ENCODE data around the gene CCT5.
"Not testable (repeated sequence)": the region's sequence is repeated elsewhere in the genome, so short reads cannot be mapped to it uniquely, and the experiment has no call there.

CCT5 gene

DNA sequence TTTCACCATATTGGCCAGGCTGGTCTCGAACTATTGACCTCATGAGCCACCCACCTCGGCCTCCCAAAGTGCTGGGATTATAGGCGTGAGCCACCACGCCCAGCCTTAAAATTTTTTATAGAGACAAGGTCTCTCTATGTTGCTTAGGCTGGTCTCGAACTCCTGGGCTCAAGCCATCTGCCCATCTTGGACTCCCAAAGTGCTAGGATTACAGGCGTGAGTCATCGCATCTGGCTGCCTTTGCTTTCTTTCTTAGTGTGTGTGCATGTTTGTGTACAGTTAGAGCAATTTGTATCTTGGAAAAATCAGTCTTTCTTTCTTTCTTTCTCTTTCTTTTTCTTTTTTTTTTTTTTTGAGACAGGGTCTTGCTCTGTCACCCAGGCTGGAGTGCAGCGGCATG lies 35.3 kb downstream of the CCT5 start:
- not testable (repeated sequence) for H3K4me3 ChIP-seq (ENCODE audit: low read depth, low read length); H3K27ac ChIP-seq (ENCODE audit: extremely low read depth, low read depth, low read length); H3K36me3 ChIP-seq (ENCODE audit: control insufficient read depth in 2 of 2, insufficient read depth in 1 of 2, low read length in 2 of 2); H3K9me3 ChIP-seq (ENCODE audit: control insufficient read depth, insufficient read depth, low read depth, low read length)
- POLR2A ChIA-PET: interaction anchor here (1.6 kb wide), 1 partner anchor 68 kb away, joined by 9 read pairs; the partner anchor contains the start of gene MARCHF6
- H3K4me1 ChIP-seq (ENCODE audit: control insufficient read depth, insufficient read depth, low read length): peaks cover 19% of the 10 kb centered on the region
- CTCF ChIA-PET: interaction anchor here (1.1 to 1.7 kb wide), 4 partner anchors 11 to 157 kb away, joined by 3 to 7 read pairs (median 3); partner anchors contain the start of gene CMBL
- TF ChIP-seq KLF1 (tag by site-specific recombination; IDR thresholded peaks at IDR 0.05): peak; percentile 73
- TF ChIP-seq PRDM1 (tag by site-specific recombination; IDR thresholded peaks at IDR 0.05): peak; percentile 64
- TF ChIP-seq, protein P1, sequence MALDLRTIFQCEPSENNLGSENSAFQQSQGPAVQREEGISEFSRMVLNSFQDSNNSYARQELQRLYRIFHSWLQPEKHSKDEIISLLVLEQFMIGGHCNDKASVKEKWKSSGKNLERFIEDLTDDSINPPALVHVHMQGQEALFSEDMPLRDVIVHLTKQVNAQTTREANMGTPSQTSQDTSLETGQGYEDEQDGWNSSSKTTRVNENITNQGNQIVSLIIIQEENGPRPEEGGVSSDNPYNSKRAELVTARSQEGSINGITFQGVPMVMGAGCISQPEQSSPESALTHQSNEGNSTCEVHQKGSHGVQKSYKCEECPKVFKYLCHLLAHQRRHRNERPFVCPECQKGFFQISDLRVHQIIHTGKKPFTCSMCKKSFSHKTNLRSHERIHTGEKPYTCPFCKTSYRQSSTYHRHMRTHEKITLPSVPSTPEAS (tag by site-specific recombination; IDR thresholded peaks at IDR 0.05): 0 out of 2 replicates have a peak, but pooled peaks have one; percentile 17

DNA sequence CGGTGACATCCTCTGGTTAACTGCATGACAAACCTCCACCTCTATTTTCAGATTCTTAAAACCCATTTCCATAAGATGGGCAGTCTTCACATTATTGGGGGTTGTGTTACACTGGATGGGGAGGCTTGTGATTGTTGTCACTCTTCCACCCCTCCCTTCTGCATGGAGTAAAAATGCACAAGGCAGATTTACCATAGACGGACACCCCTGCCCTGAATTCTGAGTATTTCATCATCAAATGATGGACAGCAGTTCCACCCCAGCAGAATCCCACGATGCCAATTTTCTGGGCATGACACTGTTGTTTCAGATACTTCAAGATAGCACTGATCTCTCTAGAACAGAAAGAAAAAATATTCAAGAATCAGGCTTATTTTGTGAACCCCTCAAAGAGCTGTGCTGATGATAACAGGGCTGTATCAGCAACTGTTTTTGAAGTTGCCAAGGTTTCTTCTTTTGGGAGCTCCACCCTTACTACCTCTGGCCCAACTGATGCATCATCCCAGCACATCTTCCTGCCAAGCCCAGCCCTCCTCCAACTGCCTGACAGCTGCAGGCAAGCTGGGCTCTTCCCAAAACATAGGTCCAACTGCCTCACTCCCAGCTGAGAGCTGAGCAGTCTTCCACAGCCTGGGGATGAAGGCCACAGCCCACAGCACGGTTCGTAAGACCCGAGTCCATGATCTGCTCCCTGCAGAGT lies 36.2 kb downstream of the CCT5 start:
- POLR2A ChIA-PET: interaction anchor here (1.6 kb wide), 1 partner anchor 67 kb away, joined by 9 read pairs; the partner anchor contains the start of gene MARCHF6

DNA sequence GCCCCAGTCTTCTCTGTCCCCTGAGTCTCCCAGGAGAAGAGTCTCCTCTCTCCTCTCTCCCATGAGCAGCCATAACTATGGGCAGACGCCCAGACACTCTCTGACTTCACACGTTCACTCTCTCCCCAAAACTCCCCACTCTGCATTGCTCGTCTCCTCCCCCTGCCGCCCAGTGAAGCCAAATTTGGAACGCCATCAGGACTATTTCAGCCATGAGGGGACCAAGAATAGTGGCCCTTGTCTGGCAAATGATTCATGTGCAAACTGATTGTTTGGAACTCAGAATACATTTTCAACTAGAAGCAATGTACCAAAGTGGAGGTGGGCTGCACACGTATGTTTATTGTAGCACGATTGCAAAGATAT lies 36.8 kb downstream of the CCT5 start:
- Histone ChIP-seq H3K4me3 (ENCODE audit: low read depth, low read length) (no peak overlapping the region), H3K36me3 (ENCODE audit: control insufficient read depth in 2 of 2, insufficient read depth in 1 of 2, low read length in 2 of 2) (peaks cover 4 to 7% of the 10 kb centered on the region in 2 experiments; a peak in 2 of 3 replicates), H3K9me3 (ENCODE audit: control insufficient read depth, insufficient read depth, low read depth, low read length) (no peaks in the 10 kb centered on the region), H3K27ac (ENCODE audit: extremely low read depth, low read depth, low read length) (no peak overlapping the region), H3K4me1 (ENCODE audit: control insufficient read depth, insufficient read depth, low read length) (peaks cover 19% of the 10 kb centered on the region)
- ChIA-PET CTCF (interaction anchor here (0.6 to 1.7 kb wide), 4 partner anchors 9 to 99 kb away, joined by 3 to 6 read pairs (median 4); partner anchors contain the start of gene CMBL), POLR2A (no interaction called here)
- TF ChIP-seq, protein P2, sequence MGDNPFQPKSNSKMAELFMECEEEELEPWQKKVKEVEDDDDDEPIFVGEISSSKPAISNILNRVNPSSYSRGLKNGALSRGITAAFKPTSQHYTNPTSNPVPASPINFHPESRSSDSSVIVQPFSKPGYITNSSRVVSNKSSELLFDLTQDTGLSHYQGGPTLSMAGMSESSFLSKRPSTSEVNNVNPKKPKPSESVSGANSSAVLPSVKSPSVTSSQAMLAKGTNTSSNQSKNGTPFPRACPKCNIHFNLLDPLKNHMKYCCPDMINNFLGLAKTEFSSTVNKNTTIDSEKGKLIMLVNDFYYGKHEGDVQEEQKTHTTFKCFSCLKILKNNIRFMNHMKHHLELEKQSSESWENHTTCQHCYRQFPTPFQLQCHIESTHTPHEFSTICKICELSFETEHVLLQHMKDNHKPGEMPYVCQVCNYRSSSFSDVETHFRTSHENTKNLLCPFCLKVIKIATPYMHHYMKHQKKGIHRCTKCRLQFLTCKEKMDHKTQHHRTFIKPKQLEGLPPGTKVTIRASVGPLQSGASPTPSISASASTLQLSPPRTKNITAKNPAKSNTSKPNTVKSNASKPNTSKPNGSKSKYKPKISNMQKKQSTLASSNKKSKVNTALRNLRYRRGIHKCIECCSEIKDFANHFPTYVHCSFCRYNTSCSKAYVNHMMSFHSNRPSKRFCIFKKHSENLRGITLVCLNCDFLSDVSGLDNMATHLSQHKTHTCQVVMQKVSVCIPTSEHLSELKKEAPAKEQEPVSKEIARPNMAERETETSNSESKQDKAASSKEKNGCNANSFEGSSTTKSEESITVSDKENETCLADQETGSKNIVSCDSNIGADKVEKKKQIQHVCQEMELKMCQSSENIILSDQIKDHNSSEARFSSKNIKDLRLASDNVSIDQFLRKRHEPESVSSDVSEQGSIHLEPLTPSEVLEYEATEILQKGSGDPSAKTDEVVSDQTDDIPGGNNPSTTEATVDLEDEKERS (tag by site-specific recombination; IDR thresholded peaks at IDR 0.05): no peak
- TF ChIP-seq ZSCAN30 (tag by site-specific recombination; IDR thresholded peaks at IDR 0.05): no peak
- TF ChIP-seq ZNF555 (tag by site-specific recombination; conservative IDR thresholded peaks at IDR 0.05): no peak
- TF ChIP-seq ZNF16 (tag by site-specific recombination; IDR thresholded peaks at IDR 0.05; ENCODE audit: low read depth): no peak
- TF ChIP-seq, protein P3, sequence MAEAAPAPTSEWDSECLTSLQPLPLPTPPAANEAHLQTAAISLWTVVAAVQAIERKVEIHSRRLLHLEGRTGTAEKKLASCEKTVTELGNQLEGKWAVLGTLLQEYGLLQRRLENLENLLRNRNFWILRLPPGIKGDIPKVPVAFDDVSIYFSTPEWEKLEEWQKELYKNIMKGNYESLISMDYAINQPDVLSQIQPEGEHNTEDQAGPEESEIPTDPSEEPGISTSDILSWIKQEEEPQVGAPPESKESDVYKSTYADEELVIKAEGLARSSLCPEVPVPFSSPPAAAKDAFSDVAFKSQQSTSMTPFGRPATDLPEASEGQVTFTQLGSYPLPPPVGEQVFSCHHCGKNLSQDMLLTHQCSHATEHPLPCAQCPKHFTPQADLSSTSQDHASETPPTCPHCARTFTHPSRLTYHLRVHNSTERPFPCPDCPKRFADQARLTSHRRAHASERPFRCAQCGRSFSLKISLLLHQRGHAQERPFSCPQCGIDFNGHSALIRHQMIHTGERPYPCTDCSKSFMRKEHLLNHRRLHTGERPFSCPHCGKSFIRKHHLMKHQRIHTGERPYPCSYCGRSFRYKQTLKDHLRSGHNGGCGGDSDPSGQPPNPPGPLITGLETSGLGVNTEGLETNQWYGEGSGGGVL (tag by site-specific recombination; IDR thresholded peaks at IDR 0.05): no peak
- TF ChIP-seq BCL11A (tag by site-specific recombination; IDR thresholded peaks at IDR 0.05; ENCODE audit: low read depth): no peak
- TF ChIP-seq HOXC10 (CRISPR knock-in tag; IDR thresholded peaks at IDR 0.05): no peak
- TF ChIP-seq ZNF596 (tag by site-specific recombination; IDR thresholded peaks at IDR 0.05): no peak
- TF ChIP-seq ZFP3 (tag by site-specific recombination; IDR thresholded peaks at IDR 0.05; ENCODE audit: low read depth): no peak
- TF ChIP-seq ZNF610 (tag by site-specific recombination; IDR thresholded peaks at IDR 0.05; ENCODE audit: borderline replicate concordance): no peak
- TF ChIP-seq HOXA7 (CRISPR knock-in tag; IDR thresholded peaks at IDR 0.05; ENCODE audit: borderline replicate concordance): no peak

More for the DNA sequence above, 36.2 kb downstream of the CCT5 start:
- peaks cover 19% of the 10 kb centered on the region for H3K4me1 ChIP-seq (ENCODE audit: control insufficient read depth, insufficient read depth, low read length)
- H3K4me3 ChIP-seq (ENCODE audit: low read depth, low read length): no peak overlapping the region
- CTCF ChIA-PET: interaction anchor here (0.6 to 1.7 kb wide), 6 partner anchors 10 to 156 kb away, joined by 3 to 7 read pairs (median 4); partner anchors contain the start of gene CMBL
- TF ChIP-seq, protein P4, sequence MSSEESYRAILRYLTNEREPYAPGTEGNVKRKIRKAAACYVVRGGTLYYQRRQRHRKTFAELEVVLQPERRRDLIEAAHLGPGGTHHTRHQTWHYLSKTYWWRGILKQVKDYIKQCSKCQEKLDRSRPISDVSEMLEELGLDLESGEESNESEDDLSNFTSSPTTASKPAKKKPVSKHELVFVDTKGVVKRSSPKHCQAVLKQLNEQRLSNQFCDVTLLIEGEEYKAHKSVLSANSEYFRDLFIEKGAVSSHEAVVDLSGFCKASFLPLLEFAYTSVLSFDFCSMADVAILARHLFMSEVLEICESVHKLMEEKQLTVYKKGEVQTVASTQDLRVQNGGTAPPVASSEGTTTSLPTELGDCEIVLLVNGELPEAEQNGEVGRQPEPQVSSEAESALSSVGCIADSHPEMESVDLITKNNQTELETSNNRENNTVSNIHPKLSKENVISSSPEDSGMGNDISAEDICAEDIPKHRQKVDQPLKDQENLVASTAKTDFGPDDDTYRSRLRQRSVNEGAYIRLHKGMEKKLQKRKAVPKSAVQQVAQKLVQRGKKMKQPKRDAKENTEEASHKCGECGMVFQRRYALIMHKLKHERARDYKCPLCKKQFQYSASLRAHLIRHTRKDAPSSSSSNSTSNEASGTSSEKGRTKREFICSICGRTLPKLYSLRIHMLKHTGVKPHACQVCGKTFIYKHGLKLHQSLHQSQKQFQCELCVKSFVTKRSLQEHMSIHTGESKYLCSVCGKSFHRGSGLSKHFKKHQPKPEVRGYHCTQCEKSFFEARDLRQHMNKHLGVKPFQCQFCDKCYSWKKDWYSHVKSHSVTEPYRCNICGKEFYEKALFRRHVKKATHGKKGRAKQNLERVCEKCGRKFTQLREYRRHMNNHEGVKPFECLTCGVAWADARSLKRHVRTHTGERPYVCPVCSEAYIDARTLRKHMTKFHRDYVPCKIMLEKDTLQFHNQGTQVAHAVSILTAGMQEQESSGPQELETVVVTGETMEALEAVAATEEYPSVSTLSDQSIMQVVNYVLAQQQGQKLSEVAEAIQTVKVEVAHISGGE (tag by site-specific recombination; conservative IDR thresholded peaks at IDR 0.05; ENCODE audit: low read depth): no peak
- no peak for TF ChIP-seq ZSCAN16 (tag by site-specific recombination; IDR thresholded peaks at IDR 0.05)
- no peak for TF ChIP-seq ZSCAN23 (tag by site-specific recombination; IDR thresholded peaks at IDR 0.05)
- TF ChIP-seq ZNF302 (tag by site-specific recombination; IDR thresholded peaks at IDR 0.05; ENCODE audit: low read depth): no peak
- TF ChIP-seq ZNF292 (tag by site-specific recombination; IDR thresholded peaks at IDR 0.05; ENCODE audit: borderline replicate concordance, low read depth): no peak
- TF ChIP-seq ZNF140 (tag by site-specific recombination; IDR thresholded peaks at IDR 0.05): no peak
- TF ChIP-seq ZBTB8A (tag by site-specific recombination; IDR thresholded peaks at IDR 0.05): no peak
- no peak for TF ChIP-seq ZNF629 (tag by site-specific recombination; IDR thresholded peaks at IDR 0.05)
- no peak for TF ChIP-seq ZNF121 (tag by site-specific recombination; IDR thresholded peaks at IDR 0.05)
- no peaks in the 10 kb centered on the region for H3K9me3 ChIP-seq (ENCODE audit: control insufficient read depth, insufficient read depth, low read depth, low read length)
- H3K27ac ChIP-seq (ENCODE audit: extremely low read depth, low read depth, low read length): no peak overlapping the region
- peaks cover 4 to 7% of the 10 kb centered on the region in 2 experiments; a peak in 2 of 3 replicates for H3K36me3 ChIP-seq (ENCODE audit: control insufficient read depth in 2 of 2, insufficient read depth in 1 of 2, low read length in 2 of 2)
